B cell (primary cell): ENCODE results near the gene TEF. TPM values are rescaled to one million over a fixed set of nuclear protein-coding genes. Genes with fewer than 3 reads are reported as not detected.

ENCODE experiments used
- ATAC-seq: fragments of 200-7000 bp; cut with Tn5 transposase; one replicate; pipeline ENCODE4 v1.10.0; 2021; ENCODE audit warnings: low read depth, mild to moderate bottlenecking, moderate number of reproducible peaks, moderate library complexity
- CTCF ChIA-PET: fragments of 350-600 bp; sonication (Branson Sonifier 250); formaldehyde crosslinking; loops from one replicate; lab custom pipeline; 2021; ENCODE audit warnings: antibody characterized with exemption, inconsistent platforms; lab: Charles Lee
- POLR2A ChIA-PET: fragments of 350-600 bp; sonication (Branson Sonifier 250); formaldehyde crosslinking; loops from one replicate; lab custom pipeline; 2021; ENCODE audit warnings: antibody characterized with exemption; lab: Charles Lee
- DNase-seq: peaks from one replicate; pipeline ENCODE4 v3.0.0; 2013
- H2AFZ ChIP-seq: 2 replicates; pipeline ENCODE4 v1.6.1; 2012; ENCODE audit warnings: mild to moderate bottlenecking, low read depth, low read length; ENCODE audit not compliant: insufficient read depth, poor library complexity, severe bottlenecking
- H3K27ac ChIP-seq, 2 donors: 1 replicate in 1 of 2; 2 replicates in 1 of 2; pipeline ENCODE4 v1.5.1; 2012 to 2013; ENCODE audit warnings: low read length in 2 of 2, mild to moderate bottlenecking in 2 of 2, moderate library complexity in 1 of 2
- H3K27me3 ChIP-seq, 4 experiments: fragments of 200-600 bp in 1 of 4; sonication (generic) in 1 of 4; replicated peaks in 1 of 4; 1 replicate in 2 of 4; 2 replicates in 2 of 4; pipeline versions ENCODE4 v1.6.1 to v1.7.0; 2013 to 2016; ENCODE audit warnings: low read length in 3 of 4, mild to moderate bottlenecking in 2 of 4, mixed read lengths in 1 of 4, moderate library complexity in 1 of 4; ENCODE audit not compliant: insufficient read depth in 4 of 4, control insufficient read depth in 3 of 4; ENCODE audit errors: control extremely low read depth in 1 of 4
- H3K36me3 ChIP-seq, 2 experiments: replicated peaks in 1 of 2; 1 replicate in 1 of 2; 2 replicates in 1 of 2; pipeline versions ENCODE4 v1.6.1 to v1.7.1; 2013; ENCODE audit warnings: low read length in 1 of 2; ENCODE audit not compliant: insufficient read depth in 2 of 2, control insufficient read depth in 1 of 2; ENCODE audit errors: control extremely low read depth in 1 of 2, extremely low read depth in 1 of 2
- H3K4me1 ChIP-seq, 2 donors: fragments of 200-600 bp in 1 of 2; sonication (generic) in 1 of 2; 1 replicate in 1 of 2; 2 replicates in 1 of 2; pipeline versions ENCODE4 v1.5.1 to v1.6.1; 2013 to 2017; ENCODE audit warnings: low read length in 2 of 2; ENCODE audit not compliant: control insufficient read depth in 2 of 2, insufficient read depth in 2 of 2
- H3K4me2 ChIP-seq: replicated peaks from 2 replicates; pipeline ENCODE3; 2012; ENCODE audit warnings: mild to moderate bottlenecking, low read depth, low read length; ENCODE audit not compliant: poor library complexity, severe bottlenecking
- H3K4me3 ChIP-seq, 5 experiments: fragments of 200-600 bp in 1 of 5; sonication (generic) in 1 of 5; 1 replicate in 3 of 5; 2 replicates in 2 of 5; pipeline versions ENCODE4 v1.5.1 to v1.7.0; 2011 to 2016; ENCODE audit warnings: low read length in 4 of 5, mild to moderate bottlenecking in 4 of 5, low read depth in 2 of 5, control low read depth in 1 of 5, moderate library complexity in 1 of 5; ENCODE audit not compliant: insufficient read depth in 1 of 5; ENCODE audit errors: control extremely low read depth in 1 of 5, extremely low read depth in 1 of 5
- H3K79me2 ChIP-seq: fragments of 200-600 bp; sonication (generic); one replicate; pipeline ENCODE4 v1.6.0; 2016; ENCODE audit warnings: low read length; ENCODE audit not compliant: control insufficient read depth, insufficient read depth
- H3K9ac ChIP-seq: fragments of 200-600 bp; sonication (generic); 2 replicates; pipeline ENCODE4 v1.6.1; 2017; ENCODE audit warnings: mild to moderate bottlenecking, low read length, moderate library complexity
- H3K9me3 ChIP-seq, 3 donors: one replicate each; pipeline versions ENCODE4 v1.6.1 to v1.7.1; 2013; ENCODE audit warnings: low read length in 2 of 3; ENCODE audit not compliant: control insufficient read depth in 2 of 3, insufficient read depth in 1 of 3; ENCODE audit errors: control extremely low read depth in 1 of 3
- H4K20me1 ChIP-seq: 2 replicates; pipeline ENCODE4 v1.6.0; 2012; ENCODE audit warnings: mild to moderate bottlenecking, low read length; ENCODE audit not compliant: insufficient read depth, control insufficient read depth, poor library complexity, severe bottlenecking
- H3K27ac Mint-ChIP-seq: one replicate; pipeline ENCODE4 v1.8.0; 2021; ENCODE audit warnings: mixed read lengths
- H3K27me3 Mint-ChIP-seq: one replicate; pipeline ENCODE4 v1.8.0; 2021; ENCODE audit warnings: mixed read lengths
- H3K4me1 Mint-ChIP-seq: one replicate; pipeline ENCODE4 v1.8.0; 2021; ENCODE audit warnings: mixed read lengths
- H3K4me3 Mint-ChIP-seq: one replicate; pipeline ENCODE4 v1.8.0; 2021; ENCODE audit warnings: mixed read lengths
- H3K9me3 Mint-ChIP-seq: one replicate; pipeline ENCODE4 v1.8.0; 2022; ENCODE audit warnings: mixed read lengths; ENCODE audit not compliant: insufficient read depth
- CTCF ChIP-seq: fragments of 200-600 bp; IDR thresholded peaks from one replicate; pipeline ENCODE4 v1.8.0; 2022; ENCODE audit warnings: antibody characterized with exemption, mild to moderate bottlenecking
- EZH2 ChIP-seq: IDR thresholded peaks from 2 replicates; pipeline ENCODE4 v1.6.1; 2012; ENCODE audit warnings: borderline replicate concordance, low read depth, mild to moderate bottlenecking, moderate library complexity, low read length; ENCODE audit not compliant: insufficient read depth, poor library complexity, severe bottlenecking
- WGBS: methylation state at CpG from one replicate; pipeline ENCODE4 v1.1.5; 2013; ENCODE audit warnings: missing lambda C conversion rate; ENCODE audit not compliant: insufficient coverage; 5-methylcytosine and 5-hydroxymethylcytosine counted together
- intact Hi-C: fragments of 100-400 bp; cut with micrococcal nuclease; formaldehyde crosslinking; loops from one replicate; pipeline ENCODE4 v1.10.0; 2022
- polyA plus RNA-seq: library from polyadenylated mRNA; depleted of rRNA; stranded (reverse); fragments of >200 nt; gene quantifications from 2 replicates; pipeline ENCODE4 v1.2.3, GENCODE V29; 2012
- total RNA-seq, 2 donors: library from RNA; stranded (reverse); fragments of 120-200 nt in 1 of 2; gene quantifications; 1 replicate in 1 of 2; 2 replicates in 1 of 2; pipeline versions ENCODE4 v1.2.3 to v1.2.4, GENCODE V29; 2013 to 2022

Gene TEF
- total and polyA plus RNA-seq, 2 donors (not counting 1 experiment from before 2014, with no cell fraction given), result 5.0 to 5.5 TPM

- no peaks in the 10 kb centered on the region for H3K4me1 ChIP-seq
- no peaks in the 10 kb centered on the region for H3K9me3 ChIP-seq
- H3K4me3 ChIP-seq, result no peak overlapping the region
- no peaks in the 10 kb centered on the region for H3K9me3 Mint-ChIP-seq
- no peak overlapping the region for H3K9ac ChIP-seq
- no peak for ATAC-seq
- TF ChIP-seq EZH2, result no peak
- no peak for TF ChIP-seq CTCF
- no peaks in the 10 kb centered on the region for H3K4me1 Mint-ChIP-seq
- H4K20me1 ChIP-seq, result no peaks in the 10 kb centered on the region
- 97% methylated on average over 17 of the region's 22 CpGs for WGBS
- intact Hi-C loops, result no loop called here
- ChIA-PET CTCF (no interaction called here), POLR2A (no interaction called here)
- H3K79me2 ChIP-seq, result no peaks in the 10 kb centered on the region
- peaks cover 0 to 81% of the 10 kb centered on the region in 2 experiments for H3K36me3 ChIP-seq
- no peak for DNase-seq
- no peak overlapping the region for H3K27ac ChIP-seq
- H3K4me2 ChIP-seq, result no peak overlapping the region
- no peak overlapping the region for H3K27ac Mint-ChIP-seq
- no peaks in the 10 kb centered on the region for H3K27me3 Mint-ChIP-seq
- no peak overlapping the region for H2AFZ ChIP-seq
- no peaks in the 10 kb centered on the region for H3K27me3 ChIP-seq
- H3K4me3 Mint-ChIP-seq, result no peak overlapping the region
Observed at GRCh38 chr22:41348964-41349484, 32.7 kb upstream of the TEF start.

DNA sequence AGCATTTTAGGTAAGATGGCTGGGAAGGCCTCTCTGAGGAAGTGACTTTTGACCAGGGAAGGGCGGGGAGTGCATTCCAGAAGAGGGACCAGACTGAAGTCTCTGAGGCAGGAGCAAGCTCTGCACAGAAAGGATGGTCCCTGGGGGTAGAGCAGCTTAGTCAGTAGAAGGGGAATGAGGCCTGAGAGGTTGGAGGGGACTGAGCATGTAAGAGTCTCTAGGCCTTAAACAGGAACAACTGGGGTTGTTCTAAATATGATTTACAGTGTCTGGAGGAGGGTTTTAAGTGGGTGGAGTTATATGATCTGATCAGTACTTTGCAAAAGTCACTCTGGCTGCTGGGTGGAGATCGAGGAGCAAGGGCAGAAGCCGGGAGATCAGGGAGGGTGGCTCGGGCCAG lies 31.7 kb upstream of the TEF start:
- 98% methylated on average over 4 of the region's 4 CpGs for WGBS
- Histone ChIP-seq H3K79me2 (no peaks in the 10 kb centered on the region), H2AFZ (no peak overlapping the region), H3K27me3 (no peaks in the 10 kb centered on the region), H3K9me3 (no peaks in the 10 kb centered on the region), H4K20me1 (no peaks in the 10 kb centered on the region), H3K4me3 (no peak overlapping the region), H3K36me3 (peaks cover 0 to 80% of the 10 kb centered on the region in 2 experiments), H3K9ac (no peak overlapping the region), H3K4me1 (no peaks in the 10 kb centered on the region), H3K27ac (no peak overlapping the region), H3K4me2 (no peak overlapping the region)
- ChIA-PET POLR2A (no interaction called here), CTCF (no interaction called here)
- intact Hi-C loops, result no loop called here
- H3K9me3 Mint-ChIP-seq, result no peaks in the 10 kb centered on the region
- TF ChIP-seq EZH2 (no peak), CTCF (no peak)
- no peak overlapping the region for H3K4me3 Mint-ChIP-seq
- DNase-seq, result no peak
- H3K27ac Mint-ChIP-seq, result no peak overlapping the region
- no peaks in the 10 kb centered on the region for H3K27me3 Mint-ChIP-seq
- no peaks in the 10 kb centered on the region for H3K4me1 Mint-ChIP-seq
- ATAC-seq, result no peak
